KG1 (cell line): Measurements from ENCODE around the gene FBXO15.
A peak's percentile ranks its signal among the peaks of the same experiment; 100 is the strongest.

ENCODE experiments used
- DNase-seq: peaks from one replicate; lab custom pipeline; 2025; lab: John Stamatoyannopoulos, UW

FBXO15 gene, protein sequence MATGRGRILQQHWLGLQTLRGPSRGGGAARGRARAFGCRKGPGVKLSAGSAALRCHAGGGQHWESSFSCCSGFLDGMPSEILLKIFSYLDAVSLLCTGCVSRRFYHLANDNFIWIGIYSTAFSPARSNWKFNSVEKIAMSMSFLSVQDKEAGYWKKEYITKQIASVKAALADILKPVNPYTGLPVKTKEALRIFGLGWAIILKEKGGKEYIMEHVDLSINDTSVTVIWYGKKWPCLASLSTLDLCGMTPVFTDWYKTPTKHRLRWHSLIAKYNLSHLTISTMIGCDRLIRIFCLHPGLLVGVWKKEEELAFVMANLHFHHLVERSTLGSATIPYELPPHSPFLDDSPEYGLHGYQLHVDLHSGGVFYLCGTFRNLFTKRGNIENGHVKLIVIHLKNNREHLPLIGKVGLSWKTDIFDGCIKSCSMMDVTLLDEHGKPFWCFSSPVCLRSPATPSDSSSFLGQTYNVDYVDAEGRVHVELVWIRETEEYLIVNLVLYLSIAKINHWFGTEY

DNA sequence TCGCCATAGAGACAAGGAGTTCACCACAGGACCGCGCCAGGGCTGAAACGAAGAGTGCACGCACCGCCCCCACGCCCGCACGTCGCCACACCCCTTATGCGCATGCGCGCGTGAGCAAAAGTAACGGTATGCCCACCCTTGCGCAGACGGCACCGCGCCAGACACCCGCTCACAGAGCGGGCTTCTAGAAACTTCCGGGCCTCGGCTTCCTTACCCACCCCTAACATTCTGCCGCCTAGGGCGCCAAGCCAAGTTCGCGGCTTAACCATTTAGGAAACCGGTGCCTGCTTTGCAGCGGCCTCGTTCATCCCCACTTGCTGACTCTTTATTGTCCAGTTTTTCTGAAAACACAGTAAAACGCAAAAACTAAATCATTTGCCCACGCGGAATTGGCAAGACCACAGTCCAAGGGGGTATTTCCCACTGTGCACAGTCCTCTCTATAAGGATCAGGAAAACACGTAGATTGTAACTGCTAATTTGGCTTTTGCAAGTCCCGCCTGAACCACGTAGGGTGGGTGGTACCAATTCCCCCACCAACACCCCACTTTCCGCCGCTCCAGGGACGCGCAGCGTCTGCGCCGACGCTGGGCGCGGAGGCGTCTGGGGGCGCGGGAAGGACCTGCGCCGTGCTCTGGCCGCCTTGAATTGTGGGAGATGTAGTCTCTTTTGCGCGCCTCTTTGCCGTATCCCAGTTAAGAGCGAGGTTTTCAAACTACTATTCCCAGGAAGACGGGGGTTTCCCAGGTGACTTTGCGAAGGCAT is at the start of gene FBXO15, which contains the start of gene TIMM21:
Gene FBXO15 (minus strand): TSS at position 56 of the 764 bp plus-strand sequence. CDS start 49 bp downstream, at position 7.
Gene TIMM21 (plus strand): TSS at position 745 of the 764 bp plus-strand sequence. CDS start 286 bp downstream, outside the sequence.
- peak; percentile 89 for DNase-seq

DNA sequence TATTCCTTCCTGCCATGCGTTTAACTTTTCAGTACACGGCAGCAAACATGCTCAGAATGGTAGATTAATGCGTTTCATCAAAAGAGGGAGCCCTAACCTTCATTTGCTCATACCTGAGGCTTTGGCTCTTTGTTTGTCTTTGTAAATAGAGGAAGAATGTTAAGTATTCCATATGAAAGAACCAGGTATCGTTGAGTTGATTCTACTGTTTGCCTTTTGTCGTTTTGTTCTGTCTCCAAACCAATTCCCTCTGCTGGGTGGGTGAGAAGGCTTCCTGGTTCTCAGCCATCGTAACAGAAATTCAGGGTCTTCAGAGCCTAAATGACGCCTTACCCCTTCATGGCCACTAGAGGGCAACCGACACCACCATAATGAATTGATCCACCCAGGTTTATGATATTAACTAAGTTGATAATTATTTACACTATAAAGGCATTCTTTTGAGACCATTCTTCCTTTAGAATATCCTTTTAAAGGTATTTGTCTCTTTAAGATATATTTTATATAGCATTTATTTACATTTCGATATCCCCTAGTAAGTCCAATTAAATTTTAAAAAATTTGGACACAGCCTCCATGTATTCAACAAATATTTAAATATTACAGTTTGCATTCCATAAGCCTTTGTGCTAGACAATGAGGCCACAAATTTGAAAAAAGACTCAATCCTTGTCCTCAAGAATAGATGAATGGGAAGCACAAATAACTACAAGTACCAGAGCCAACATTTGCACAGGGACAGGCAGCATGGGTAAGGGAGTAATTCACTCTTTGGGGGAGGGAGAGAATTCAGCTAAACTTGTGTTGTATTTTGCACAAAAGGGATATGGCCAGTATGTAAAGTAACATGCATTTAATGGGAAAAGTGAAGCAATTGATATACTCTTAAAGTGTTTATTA is 48.8 kb upstream of the FBXO15 start:
- DNase-seq, result peak; percentile 42

DNA sequence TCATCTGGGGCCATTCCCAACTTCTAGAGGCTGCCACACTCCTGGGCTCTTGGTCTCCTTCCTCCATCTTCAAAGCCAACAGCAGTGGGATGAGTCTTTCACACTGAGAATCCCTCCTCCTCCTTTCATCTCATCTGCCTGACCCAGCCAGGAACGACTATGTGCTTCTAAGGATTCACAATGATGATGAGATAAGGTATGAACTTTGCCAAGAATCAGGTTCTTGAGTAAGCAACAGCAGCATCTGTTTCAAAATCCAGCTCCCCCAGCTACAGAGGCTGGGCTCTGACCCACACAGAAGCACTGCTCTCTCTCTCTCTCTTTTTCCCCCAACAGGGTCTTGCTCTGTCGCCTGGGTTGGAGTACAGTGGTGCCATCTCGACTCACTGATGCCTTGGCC is 47.1 kb upstream of the FBXO15 start:
- no peak for DNase-seq

DNA sequence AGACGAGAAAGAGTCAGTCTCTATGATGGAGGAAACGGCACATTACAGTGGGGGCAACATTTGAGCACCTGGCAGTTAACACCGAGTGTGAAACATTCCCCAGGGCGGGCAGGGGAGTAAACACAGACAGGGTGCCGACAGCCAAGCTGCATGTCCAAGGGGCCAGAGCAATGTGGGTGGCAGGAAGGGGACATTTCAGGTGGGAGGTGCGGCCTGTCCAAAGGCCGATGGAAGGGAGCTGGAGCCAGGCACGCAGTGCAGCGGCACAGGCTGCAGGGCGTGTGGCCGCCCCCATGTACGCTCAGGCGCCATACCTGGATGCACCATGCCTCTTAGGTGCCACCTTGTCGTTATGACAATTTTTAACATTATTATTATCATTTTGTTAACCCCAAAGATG is 43.9 kb upstream of the FBXO15 start:
- DNase-seq, result no peak

DNA sequence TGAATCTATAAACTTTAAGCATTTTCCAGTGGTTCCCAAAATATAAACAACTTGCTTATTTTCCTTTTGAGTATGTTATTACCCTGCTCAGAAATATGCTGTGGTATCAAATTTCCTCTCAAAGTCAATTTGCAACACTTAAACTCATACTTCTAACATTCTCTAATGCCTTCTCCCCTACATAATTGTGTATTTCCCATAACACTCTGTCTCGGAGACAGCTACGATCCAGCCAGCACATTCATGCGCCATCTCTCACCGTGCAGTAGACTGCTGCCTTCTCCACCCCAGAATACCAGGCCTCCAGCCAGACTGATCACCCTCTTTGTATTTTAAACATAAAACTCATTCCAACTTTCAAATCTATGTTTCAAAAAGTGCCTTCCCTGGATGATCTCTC is 42.5 kb upstream of the FBXO15 start:
- DNase-seq, result no peak

DNA sequence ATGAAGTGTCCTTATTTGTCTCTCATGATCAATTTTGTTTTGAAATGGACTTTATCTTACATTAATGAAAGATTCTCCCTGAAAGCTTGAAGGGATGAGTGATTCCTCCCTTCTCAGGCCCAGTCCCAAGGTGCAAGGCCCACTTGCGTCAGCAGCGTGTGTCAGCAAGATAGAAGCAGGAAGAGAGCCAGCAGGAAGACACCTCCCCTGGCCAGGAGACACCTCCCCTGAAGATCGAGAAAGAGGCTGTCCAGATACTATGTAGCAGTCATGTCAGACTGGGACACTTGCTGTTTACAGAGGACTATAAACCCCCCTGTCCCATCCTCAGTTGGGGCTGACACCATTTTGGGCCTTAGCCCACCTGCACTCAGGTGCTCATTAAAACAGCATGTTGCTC is 39.0 kb upstream of the FBXO15 start:
- DNase-seq, result no peak

DNA sequence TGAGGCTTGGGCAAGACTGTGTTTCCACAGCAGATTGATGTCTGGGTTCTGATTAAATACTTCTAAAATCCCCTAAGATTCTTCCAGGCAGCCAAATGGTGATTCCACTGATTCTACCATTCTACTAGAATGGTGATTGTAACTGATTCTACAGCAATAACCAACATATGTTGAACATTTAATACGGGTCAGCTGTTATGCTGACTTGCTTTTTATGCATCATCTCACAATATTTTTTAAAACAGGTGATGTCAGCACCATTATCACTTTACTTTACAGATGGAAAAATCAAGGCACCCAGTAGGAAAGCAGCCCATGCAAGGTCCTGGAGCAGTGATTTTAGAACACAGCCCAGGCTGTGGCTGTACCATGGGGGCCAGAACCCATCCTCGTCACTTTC is 38.2 kb upstream of the FBXO15 start:
- no peak for DNase-seq

DNA sequence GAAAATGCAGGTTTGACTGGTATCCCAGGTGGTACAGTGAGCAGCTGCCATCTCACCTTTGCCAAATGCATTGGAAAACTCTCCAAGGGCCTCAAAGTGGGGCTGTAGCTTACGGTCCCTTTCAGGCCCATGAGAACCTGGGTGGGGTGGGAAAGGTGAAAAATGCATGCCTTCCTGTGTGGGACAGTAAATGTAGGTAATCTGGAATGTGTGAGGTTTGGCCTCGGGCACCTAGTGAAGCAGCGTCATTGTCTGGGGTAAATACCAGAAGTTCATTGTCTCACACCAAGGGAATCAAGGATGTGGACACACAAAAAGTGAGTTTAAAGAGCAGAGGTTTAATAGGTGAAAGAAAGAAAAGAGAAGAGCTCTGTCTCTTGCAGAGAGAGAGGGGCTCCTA is 37.2 kb upstream of the FBXO15 start:
- no peak for DNase-seq

DNA sequence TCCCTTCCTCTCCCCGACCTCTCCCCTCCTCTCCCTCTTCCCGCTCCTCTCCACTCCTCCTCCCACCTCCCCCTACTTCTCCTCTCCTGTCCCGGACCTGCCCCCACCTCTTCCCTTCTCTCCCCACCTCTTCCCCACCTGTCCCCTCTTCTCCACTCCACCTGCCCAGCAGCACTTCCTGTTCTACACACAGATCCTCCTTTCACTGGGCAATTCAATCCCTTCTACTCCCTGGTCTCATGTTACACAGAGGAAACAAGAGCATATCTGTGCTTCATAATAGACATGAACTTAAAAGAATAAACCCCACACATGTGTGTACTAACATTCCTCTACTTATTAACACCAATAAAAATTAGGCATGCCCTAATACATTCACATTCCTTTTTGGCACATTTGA is 35.5 kb upstream of the FBXO15 start:
- no peak for DNase-seq

DNA sequence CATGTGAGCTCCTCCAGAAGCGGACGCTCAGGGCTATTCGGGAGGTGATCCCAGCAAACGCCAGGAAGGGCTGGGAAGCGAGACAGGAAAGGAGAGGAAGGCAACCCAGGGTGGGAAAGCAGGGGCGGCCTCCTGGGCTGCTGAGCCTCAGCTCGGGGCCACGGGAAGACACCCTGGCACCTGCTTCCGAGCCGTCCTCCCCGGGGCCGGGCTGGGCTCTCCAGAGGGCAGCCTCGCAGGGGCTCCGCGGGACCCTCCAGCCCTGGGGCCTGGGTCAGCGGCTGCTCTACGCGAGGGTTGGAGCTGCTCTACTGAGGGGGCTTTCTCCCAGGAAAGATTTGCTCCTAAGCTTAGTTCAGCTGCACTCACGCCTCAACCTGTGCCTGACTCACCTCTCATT is 34.7 kb upstream of the FBXO15 start:
- DNase-seq, result no peak

DNA sequence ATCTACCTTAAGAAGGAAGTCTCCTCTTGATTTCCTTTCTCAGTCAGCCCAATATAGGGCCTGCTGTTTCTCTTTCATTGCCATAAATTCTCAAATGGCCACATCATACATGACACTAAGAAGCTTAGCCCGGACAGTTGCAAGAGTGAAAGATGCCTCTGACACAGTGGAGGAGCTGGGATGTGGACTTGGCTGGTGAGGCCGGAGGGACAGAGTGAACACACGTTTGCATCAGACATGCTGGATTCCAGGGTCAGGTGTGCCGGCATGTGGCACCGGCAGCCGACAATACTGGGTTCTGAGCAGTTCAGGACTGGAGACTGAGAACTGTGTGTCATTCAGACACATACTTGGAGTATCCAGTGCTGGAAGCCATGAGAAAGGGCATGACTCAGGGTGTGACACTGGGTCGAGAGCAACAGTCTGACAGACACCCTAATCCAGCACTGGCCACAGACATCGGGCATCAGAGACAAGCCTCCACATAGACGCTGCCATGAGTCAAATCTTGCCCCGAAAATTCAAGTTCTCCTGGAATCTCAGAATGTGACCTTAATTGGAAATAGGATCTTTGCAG is 32.1 kb upstream of the FBXO15 start:
- no peak for DNase-seq

DNA sequence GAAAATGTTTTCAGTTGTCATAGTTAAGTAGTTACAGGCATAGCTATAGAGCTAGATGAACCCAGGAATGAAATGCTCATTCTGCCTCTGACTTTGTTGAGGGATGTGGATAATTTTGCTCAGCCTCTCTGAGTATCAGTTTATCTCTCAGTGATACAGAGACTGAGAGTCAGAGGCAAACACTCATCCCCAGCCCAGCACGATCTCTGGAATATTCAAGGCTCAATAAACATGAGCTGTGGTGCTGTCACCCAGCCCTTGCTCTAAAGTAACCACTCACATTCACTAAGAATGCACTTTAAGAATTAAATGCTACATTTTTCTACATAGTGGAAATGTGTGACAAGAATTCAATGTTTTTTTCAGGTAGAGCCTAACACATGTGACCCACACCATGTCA is 31.2 kb upstream of the FBXO15 start:
- DNase-seq, result no peak

DNA sequence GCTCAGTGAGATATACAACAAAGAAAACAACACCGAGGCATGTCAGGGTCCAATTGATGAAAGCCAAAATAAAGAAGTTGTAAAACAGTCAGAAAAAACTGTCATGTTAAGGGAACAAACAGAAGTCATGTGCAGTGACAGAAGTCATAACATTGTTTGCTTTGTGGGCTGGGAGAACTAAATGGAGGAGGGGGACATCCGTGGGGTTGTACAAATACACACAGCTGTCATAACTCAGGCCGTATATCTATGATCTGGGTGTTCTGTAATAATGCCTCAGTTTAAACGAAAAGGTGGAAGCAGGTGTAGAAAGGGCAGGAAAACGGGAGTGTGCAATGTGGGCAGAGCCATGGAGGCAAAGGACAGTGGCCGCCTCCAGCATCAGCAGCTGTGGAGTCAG is 28.0 kb upstream of the FBXO15 start:
- no peak for DNase-seq

DNA sequence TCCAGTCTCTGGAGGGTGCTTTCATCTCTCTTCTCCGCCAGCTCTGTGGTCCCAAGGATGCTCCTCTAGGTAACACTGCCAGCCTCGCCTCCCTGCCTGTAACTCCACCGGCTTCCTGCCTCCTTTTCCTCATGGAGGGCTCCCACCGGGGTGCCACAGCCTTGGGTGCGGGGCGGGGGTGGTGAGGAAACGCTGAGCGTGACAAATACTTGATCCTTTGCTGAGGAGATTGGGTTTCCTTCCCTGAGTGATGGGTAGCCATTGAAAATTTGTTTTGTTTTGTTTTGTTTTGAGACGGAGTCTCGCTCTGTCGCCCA is 25.8 kb upstream of the FBXO15 start:
- DNase-seq, result no peak

DNA sequence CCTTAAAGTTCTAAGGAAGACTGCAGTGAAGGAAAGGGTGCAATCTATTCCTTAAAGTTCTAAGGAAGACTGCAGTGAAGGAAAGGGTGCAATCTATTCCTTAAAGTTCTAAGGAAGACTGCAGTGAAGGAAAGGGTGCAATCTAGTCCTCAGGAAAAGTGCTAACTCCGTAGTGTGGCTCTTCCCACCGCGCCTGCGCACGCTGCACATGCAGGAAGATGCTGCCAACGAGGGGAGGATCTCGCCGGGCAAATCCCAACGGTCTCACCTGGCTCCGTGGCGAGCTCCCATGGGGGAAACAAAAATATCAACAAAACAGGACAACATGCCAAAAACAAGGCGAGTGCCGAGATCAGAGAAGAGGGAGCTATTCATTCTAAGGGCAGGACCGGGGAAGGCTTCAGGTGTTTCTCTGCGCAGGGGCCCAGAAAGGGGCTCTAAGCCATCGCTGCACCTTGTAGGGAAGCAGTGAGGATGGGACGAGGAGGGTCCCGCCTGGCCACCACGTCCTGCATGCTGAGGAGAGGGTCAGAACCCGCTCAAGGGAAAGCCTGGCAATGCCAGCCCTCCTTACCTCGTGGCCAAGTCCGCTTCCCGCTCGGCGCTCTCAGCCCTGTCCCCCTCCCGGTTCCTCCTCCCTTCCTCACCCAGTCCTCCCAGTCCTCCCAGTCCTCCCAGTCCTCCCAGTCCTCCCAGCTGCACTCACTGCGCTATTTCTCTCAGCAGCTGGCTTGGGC is 25.2 kb upstream of the FBXO15 start:
- DNase-seq, result no peak

DNA sequence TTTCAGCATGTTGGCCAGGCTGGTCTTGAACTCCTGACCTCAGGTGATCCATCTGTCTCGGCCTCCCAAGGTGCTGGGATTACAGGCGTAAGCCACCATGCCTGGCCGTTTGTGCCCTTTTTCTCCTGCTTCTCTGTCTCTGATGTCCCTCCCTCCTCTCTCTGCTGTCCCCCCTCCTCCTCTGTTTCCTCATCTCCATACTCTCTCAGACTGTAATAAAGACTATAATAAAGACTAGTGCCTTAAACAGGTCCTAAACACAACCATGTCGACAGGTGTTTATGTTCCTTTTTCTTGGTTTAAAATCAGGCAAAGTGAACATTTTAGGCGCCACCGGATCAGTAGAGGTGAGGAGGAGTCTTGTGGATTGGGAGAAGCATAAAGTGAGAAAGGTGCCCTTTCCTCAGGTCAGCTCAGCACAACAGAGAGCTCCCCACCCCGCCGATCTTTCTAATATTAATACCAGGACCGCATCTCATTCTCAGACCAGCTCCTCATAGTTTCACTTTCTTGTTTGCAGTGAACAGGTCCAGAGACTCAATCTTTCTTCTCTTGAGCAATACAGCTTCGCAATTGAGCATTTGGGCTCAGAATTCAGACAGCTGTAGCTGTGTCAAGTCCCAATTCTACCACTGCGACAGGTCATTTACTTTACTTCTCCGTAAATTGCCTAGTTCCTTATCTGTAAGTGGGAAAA is 24.4 kb upstream of the FBXO15 start:
- DNase-seq, result no peak

DNA sequence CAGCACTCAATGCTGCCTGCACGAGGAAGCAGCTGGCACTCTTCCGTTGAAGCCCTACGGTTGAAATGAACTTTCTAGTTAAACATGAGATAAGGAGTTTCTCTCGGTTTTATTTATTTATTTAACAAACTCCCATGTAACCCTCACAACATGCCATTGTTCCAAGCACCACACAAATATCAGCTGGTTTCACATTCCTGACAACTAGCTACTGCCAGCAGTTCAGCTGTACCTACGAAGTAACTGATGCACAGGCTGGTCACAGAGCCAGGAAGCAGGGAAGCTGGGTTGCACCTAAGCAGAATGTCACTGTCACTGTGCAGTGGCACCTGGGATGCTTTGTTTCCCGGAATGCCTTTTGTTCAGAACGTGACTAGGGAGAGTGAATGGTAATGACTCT is 18.8 kb upstream of the FBXO15 start:
- no peak for DNase-seq

DNA sequence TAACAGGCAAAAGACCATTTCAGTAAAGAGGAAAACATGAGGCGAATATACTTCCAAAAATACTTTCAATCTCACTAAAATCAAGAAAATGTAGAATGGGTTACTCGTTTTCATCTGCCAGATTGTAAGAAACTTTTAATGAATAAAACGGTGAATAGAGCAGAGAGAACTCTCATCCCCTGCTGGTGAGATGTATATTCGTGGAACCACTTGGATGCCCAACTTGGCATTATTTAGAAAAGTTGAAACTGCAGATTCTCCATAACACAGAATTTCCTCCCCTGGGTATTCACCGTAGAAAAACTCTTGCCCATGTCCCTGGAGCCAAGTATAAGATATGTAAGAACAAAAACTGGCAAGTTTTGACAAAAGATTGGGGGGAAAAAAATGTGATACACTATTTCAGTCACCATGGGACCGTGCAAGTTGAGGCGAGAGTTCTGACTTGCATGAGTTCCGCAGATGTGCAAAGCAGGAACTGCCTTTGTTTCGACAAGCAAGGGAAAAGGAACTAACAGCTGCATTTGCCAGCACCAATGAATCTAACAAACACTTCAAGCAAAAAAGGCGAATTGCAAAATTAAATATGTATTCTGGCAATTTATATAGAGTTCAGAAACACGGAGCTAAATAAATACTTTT is 15.5 kb upstream of the FBXO15 start:
- DNase-seq, result no peak

DNA sequence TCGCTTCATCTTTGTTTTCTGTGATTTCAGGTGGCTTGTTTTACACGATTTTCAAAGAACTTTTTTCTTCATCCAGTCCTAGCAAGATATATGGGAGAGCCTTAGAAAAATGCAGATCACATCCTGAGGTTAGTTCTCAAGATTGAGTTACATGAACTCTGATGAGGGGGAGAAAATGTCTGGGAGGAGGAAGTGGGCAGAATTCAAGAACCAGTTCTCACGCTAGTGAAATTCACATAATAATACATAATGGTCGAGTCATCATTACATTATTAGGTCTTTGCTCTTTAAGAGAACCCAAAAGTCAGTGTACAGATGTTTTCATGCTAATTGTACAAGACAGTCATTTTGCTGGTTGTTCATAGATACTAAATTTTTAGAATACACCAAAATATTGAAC is 7.6 kb upstream of the FBXO15 start:
- DNase-seq, result no peak

DNA sequence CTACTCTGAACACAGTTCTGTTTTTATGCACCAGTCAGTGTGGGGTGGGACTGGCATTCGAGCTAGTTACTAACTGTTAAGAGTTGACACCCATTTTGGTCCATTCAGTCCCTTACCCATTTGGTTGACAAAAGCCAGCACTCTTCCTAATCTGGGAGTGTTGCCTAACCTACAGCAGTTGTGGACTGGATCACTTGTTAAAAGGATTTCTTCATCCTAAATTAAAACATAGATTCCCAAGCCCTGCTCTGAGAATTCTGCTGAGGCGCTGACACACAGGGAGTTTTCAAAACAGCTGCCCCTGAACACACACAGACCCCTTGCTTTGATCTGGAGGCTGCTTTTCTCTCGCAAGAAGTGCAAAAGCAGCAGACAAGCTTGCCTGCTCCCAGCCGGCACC is 7.1 kb upstream of the FBXO15 start:
- DNase-seq, result no peak
